ENCODE results near the gene LIMS1.
"Not testable (repeated sequence)": the region's sequence is repeated elsewhere in the genome, so short reads cannot be mapped to it uniquely, and the experiment has no call there.

LIMS1 gene

GRCh38 chr2:108678198-108678651 lies 144.0 kb downstream of the LIMS1 start:
- H3K36me3 ChIP-seq (ENCODE audit: insufficient read depth, low read length); H3K27ac ChIP-seq; H3K9me3 ChIP-seq (ENCODE audit: low read depth, low read length); H3K9ac ChIP-seq (ENCODE audit: insufficient read length); H3K4me3 ChIP-seq; DNase-seq (ENCODE audit: low read depth, low spot score): not testable (repeated sequence)

- H3K27ac ChIP-seq; H3K9me3 ChIP-seq (ENCODE audit: low read depth, low read length); H3K36me3 ChIP-seq (ENCODE audit: insufficient read depth, low read length): not testable (repeated sequence)
These were observed 146.5 kb downstream of the LIMS1 start for GRCh38 chr2:108680805-108681204.

GRCh38 chr2:108688818-108689756 lies 154.8 kb downstream of the LIMS1 start:
- not testable (repeated sequence) for H3K9ac ChIP-seq (ENCODE audit: insufficient read length); DNase-seq (ENCODE audit: low read depth, low spot score); H3K4me3 ChIP-seq; H3K9me3 ChIP-seq (ENCODE audit: low read depth, low read length); H3K36me3 ChIP-seq (ENCODE audit: insufficient read depth, low read length); H3K27ac ChIP-seq

More at GRCh38 chr2:108680805-108681204, 146.5 kb downstream of the LIMS1 start:
- DNase-seq (ENCODE audit: low read depth, low spot score); H3K4me3 ChIP-seq; H3K9ac ChIP-seq (ENCODE audit: insufficient read length): not testable (repeated sequence)

DNA sequence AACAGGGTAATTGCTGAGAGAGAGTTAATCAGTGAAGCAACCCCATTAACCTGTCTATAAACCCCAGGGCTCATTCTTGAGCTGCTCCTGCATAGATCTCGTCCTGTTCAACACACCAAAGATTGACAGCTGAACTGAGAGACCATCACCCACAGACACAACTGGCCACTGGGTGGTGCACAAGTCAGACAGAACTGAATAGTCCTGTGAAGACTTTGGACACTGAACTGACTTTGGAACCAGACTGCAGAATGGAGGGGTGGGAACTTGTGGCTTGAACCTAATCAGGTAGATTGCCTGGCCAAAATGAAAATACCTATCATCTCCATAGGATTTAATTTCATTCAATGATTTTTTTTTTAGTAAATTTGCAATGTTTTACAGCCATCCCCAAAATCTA lies 155.7 kb downstream of the LIMS1 start:
- H3K9ac ChIP-seq (ENCODE audit: insufficient read length); DNase-seq (ENCODE audit: low read depth, low spot score); H3K27ac ChIP-seq; H3K9me3 ChIP-seq (ENCODE audit: low read depth, low read length); H3K36me3 ChIP-seq (ENCODE audit: insufficient read depth, low read length); H3K4me3 ChIP-seq: not testable (repeated sequence)

DNA sequence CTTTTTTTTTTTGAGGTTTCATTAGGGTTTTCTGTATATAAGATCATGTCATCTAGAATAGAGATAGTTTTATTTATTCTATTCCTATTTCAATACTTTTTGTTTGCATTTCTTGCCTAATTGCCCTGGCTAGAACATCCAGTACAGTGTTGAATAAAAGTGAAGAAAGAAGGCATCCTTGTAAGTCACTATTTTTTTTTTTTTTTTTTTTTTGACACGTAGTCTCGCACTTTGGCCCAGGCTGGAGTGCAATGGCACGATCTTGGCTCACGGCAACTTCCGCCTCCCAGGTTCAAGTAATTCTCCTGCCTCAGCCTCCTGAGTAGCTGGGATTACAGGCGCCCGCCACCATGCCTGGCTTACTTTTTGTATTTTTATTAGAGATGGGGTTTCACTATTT lies 157.2 kb downstream of the LIMS1 start:
- Histone ChIP-seq H3K9ac (ENCODE audit: insufficient read length) (no peak overlapping the region), H3K36me3 (ENCODE audit: insufficient read depth, low read length) (no peaks in the 10 kb centered on the region), H3K4me3 (no peak overlapping the region), H3K9me3 (ENCODE audit: low read depth, low read length) (no peaks in the 10 kb centered on the region), H3K27ac (no peak overlapping the region)
- no peak for TF ChIP-seq FOXP2 (optimal IDR thresholded peaks at IDR 0.05; ENCODE audit: control extremely low read depth, extremely low read length, insufficient read depth)
- DNase-seq (ENCODE audit: low read depth, low spot score) = no peak

DNA sequence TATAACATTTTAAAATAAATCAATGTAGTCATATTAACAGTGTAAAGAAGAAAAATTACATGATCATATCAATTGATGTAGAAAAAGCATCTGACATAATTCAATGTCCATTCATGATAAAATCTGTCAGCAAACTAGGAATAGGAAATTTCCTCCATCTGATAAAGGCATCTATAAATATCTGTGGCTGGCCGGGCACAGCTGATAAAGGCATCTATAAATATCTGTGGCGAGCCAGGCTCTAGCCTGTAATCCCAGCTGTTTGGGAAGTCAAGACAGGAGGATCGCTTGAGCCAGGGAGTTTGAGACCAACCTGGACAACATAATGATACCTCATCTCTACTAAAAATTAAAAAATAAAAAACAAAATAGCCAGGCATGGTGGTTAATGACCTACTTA lies 166.9 kb downstream of the LIMS1 start:
- H3K4me3 ChIP-seq = no peak overlapping the region
- H3K9me3 ChIP-seq (ENCODE audit: low read depth, low read length) = no peaks in the 10 kb centered on the region
- no peak for TF ChIP-seq EZH2 (IDR thresholded peaks at IDR 0.05)
- no peak for TF ChIP-seq FOXP2 (optimal IDR thresholded peaks at IDR 0.05; ENCODE audit: control extremely low read depth, extremely low read length, insufficient read depth)
- TF ChIP-seq POLR2AphosphoS5 (IDR thresholded peaks at IDR 0.05; ENCODE audit: borderline replicate concordance, low read depth, low read length) = no peak
- H3K27ac ChIP-seq = no peak overlapping the region
- no peak for DNase-seq (ENCODE audit: low read depth, low spot score)
- no peaks in the 10 kb centered on the region for H3K36me3 ChIP-seq (ENCODE audit: insufficient read depth, low read length)
- no peak overlapping the region for H3K9ac ChIP-seq (ENCODE audit: insufficient read length)

DNA sequence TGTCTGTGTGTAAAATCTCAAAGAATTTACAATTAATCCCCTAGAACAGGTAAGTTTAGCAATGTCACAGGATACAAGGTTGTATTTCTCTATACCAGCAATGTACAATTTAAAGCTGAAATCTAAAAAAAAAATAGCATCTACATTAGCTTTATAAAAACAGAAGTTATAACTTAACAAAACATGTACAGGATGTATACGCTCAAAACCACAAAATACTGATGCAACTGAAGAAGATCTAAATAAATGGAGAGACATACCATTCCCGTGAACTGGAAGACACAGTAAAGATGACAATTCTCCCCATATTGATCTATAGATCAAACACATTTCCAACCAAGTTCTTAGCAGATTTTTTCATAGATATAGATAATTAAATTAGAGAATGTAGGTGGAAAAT lies 167.5 kb downstream of the LIMS1 start:
- Histone ChIP-seq H3K36me3 (ENCODE audit: insufficient read depth, low read length) (no peaks in the 10 kb centered on the region), H3K9me3 (ENCODE audit: low read depth, low read length) (no peaks in the 10 kb centered on the region), H3K4me3 (no peak overlapping the region), H3K27ac (no peak overlapping the region), H3K9ac (ENCODE audit: insufficient read length) (no peak overlapping the region)
- TF ChIP-seq FOXP2 (optimal IDR thresholded peaks at IDR 0.05; ENCODE audit: control extremely low read depth, extremely low read length, insufficient read depth) (no peak), EZH2 (IDR thresholded peaks at IDR 0.05) (no peak), POLR2AphosphoS5 (IDR thresholded peaks at IDR 0.05; ENCODE audit: borderline replicate concordance, low read depth, low read length) (no peak)
- DNase-seq (ENCODE audit: low read depth, low spot score) = no peak

DNA sequence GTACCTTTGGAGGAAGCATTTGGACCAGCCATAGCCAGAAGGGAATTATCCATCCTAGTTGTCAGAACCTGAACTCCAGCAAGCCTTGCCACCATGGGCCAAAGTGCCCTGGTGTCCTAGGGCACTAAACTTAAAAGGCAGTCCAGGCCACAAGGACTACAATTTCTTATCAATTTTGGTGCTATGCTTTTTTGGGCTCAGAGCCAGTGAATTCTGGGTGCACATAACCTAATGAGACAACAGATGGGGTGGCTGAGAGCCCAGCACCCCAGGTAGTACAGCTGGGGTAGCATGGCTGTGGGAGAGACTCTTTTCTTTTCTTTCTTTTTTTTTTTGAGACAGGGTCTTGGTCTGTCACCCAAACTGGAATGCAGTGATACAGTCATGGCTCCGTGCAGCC lies 170.6 kb downstream of the LIMS1 start:
- TF ChIP-seq EZH2 (IDR thresholded peaks at IDR 0.05) (no peak), FOXP2 (optimal IDR thresholded peaks at IDR 0.05; ENCODE audit: control extremely low read depth, extremely low read length, insufficient read depth) (no peak), POLR2AphosphoS5 (IDR thresholded peaks at IDR 0.05; ENCODE audit: borderline replicate concordance, low read depth, low read length) (no peak)

GRCh38 chr2:108707300-108707699 lies 173.0 kb downstream of the LIMS1 start:
- no peak overlapping the region for H3K27ac ChIP-seq
- no peaks in the 10 kb centered on the region for H3K36me3 ChIP-seq (ENCODE audit: insufficient read depth, low read length)
- no peak for DNase-seq (ENCODE audit: low read depth, low spot score)
- TF ChIP-seq EZH2 (IDR thresholded peaks at IDR 0.05) = no peak
- no peak overlapping the region for H3K9ac ChIP-seq (ENCODE audit: insufficient read length)
- H3K4me3 ChIP-seq = no peak overlapping the region
- no peaks in the 10 kb centered on the region for H3K9me3 ChIP-seq (ENCODE audit: low read depth, low read length)

More for the DNA sequence above, 170.6 kb downstream of the LIMS1 start:
- no peak overlapping the region for H3K9ac ChIP-seq (ENCODE audit: insufficient read length)
- H3K27ac ChIP-seq = no peak overlapping the region
- no peak for DNase-seq (ENCODE audit: low read depth, low spot score)
- H3K9me3 ChIP-seq (ENCODE audit: low read depth, low read length) = no peaks in the 10 kb centered on the region
- no peak overlapping the region for H3K4me3 ChIP-seq
- H3K36me3 ChIP-seq (ENCODE audit: insufficient read depth, low read length) = no peaks in the 10 kb centered on the region

- not testable (repeated sequence) for H3K4me3 ChIP-seq; H3K36me3 ChIP-seq (ENCODE audit: insufficient read depth, low read length); DNase-seq (ENCODE audit: low read depth, low spot score); H3K9ac ChIP-seq (ENCODE audit: insufficient read length); H3K27ac ChIP-seq; H3K9me3 ChIP-seq (ENCODE audit: low read depth, low read length)
These were observed 182.7 kb downstream of the LIMS1 start for GRCh38 chr2:108716971-108717370.
